Gastrocnemius medialis (tissue), 4 donors: ENCODE data around the gene COX4I1. TPM values are rescaled to one million over a fixed set of nuclear protein-coding genes. Genes with fewer than 3 reads are reported as not detected.

Experiments
- ATAC-seq, 2 donors: fragments of 150-250 bp; one replicate each; pipeline ENCODE4 v1.9.1; 2016
- DNase-seq, 2 donors: peaks; one replicate each; pipeline ENCODE4 v3.0.0-alpha.2; 2019
- H3K27ac ChIP-seq, 4 donors: fragments of 200-600 bp; sonication (generic); 1 replicate in 1 of 4; 2 replicates in 3 of 4; pipeline ENCODE4 v1.5.1; 2016 to 2018; ENCODE audit warnings: mild to moderate bottlenecking in 2 of 4, moderate library complexity in 1 of 4
- H3K27me3 ChIP-seq, 3 donors: fragments of 200-600 bp; sonication (generic) in 2 of 3; 1 replicate in 1 of 3; 2 replicates in 2 of 3; pipeline versions ENCODE4 v1.5.1 to v1.6.0; 2016 to 2019; ENCODE audit warnings: mild to moderate bottlenecking in 1 of 3, moderate library complexity in 1 of 3
- H3K36me3 ChIP-seq, 2 donors: fragments of 200-600 bp; sonication (generic) in 1 of 2; one replicate each; pipeline ENCODE4 v1.5.1; 2017 to 2018
- H3K4me1 ChIP-seq, 2 donors: fragments of 200-600 bp; sonication (generic) in 1 of 2; one replicate each; pipeline ENCODE4 v1.5.1; 2016 to 2017; ENCODE audit warnings: mild to moderate bottlenecking in 2 of 2
- H3K4me3 ChIP-seq, 4 donors: fragments of 200-600 bp; sonication (generic) in 3 of 4; 1 replicate in 1 of 4; 2 replicates in 3 of 4; pipeline ENCODE4 v1.5.1; 2016 to 2019; ENCODE audit warnings: mild to moderate bottlenecking in 2 of 4
- H3K9me3 ChIP-seq, 3 donors: fragments of 200-600 bp; sonication (generic) in 2 of 3; 1 replicate in 1 of 3; 2 replicates in 2 of 3; pipeline ENCODE4 v1.5.1; 2016 to 2019
- CTCF ChIP-seq, 5 experiments: fragments of 450-650 bp in 3 of 5; fragments of 200-600 bp in 2 of 5; sonication (generic) in 2 of 5; IDR thresholded peaks in 4 of 5; conservative IDR thresholded peaks in 1 of 5; 1 replicate in 4 of 5; 2 replicates in 1 of 5; pipeline ENCODE4 v1.5.1; 2016 to 2019; ENCODE audit warnings: antibody characterized with exemption in 5 of 5, mild to moderate bottlenecking in 3 of 5, moderate library complexity in 3 of 5
- POLR2A ChIP-seq, 2 donors: fragments of 450-650 bp; IDR thresholded peaks; one replicate each; pipeline ENCODE4 v1.6.1; 2017; ENCODE audit warnings: antibody characterized with exemption in 2 of 2, mild to moderate bottlenecking in 2 of 2, moderate library complexity in 2 of 2
- in situ Hi-C, 4 donors: fragments of 200-750 bp; cut with MboI; loops; one replicate each; pipeline versions ENCODE4 v1.15.0 to v1.8.0; 2017; ENCODE audit warnings: low sequenced_read_pairs in 4 of 4
- intact Hi-C: fragments of 100-400 bp; cut with DNase I; formaldehyde crosslinking; loops from one replicate; pipeline ENCODE4 v1.15.1; 2023; ENCODE audit warnings: low total_unique reads
- total RNA-seq, 4 donors: library from RNA; depleted of rRNA; stranded (reverse); fragments of >200 nt; gene quantifications; one replicate each; pipeline versions ENCODE4 v1.1.0 to v1.2.3, GENCODE V29; 2016

The COX4I1 gene
- total RNA-seq, 4 donors from 2014 or later, result 666 to 782 (median 689) TPM

- Histone ChIP-seq H3K4me1 (no peaks in the 10 kb centered on the region), H3K27me3 (peaks cover 0 to 8% (median 3%) of the 10 kb centered on the region in 3 donors), H3K4me3 (no peak overlapping the region), H3K36me3 (no peaks in the 10 kb centered on the region), H3K9me3 (no peaks in the 10 kb centered on the region), H3K27ac (no peak overlapping the region)
- DNase-seq (no peak), ATAC-seq (no peak)
- intact Hi-C loops (no loop called here), in situ Hi-C loops (loop anchor here in 1 of 4 donors (25.0 kb wide), 1 partner anchor 669 kb away; the partner anchor contains the start of gene FOXF1)
- no peak for TF ChIP-seq CTCF (IDR thresholded peaks at IDR 0.05 in 4 of 5, conservative IDR thresholded peaks at IDR 0.05 in 1 of 5)
- TF ChIP-seq POLR2A (IDR thresholded peaks at IDR 0.05), result no peak
These were observed 43.4 kb downstream of the COX4I1 start for GRCh38 chr16:85842848-85843247.

- DNase-seq, result no peak
- in situ Hi-C loops, result loop anchor here in 1 of 4 donors (25.0 kb wide), 1 partner anchor 669 kb away; the partner anchor contains the start of gene FOXF1
- H3K36me3 ChIP-seq, result no peaks in the 10 kb centered on the region
- peaks cover 0 to 7% (median 5%) of the 10 kb centered on the region in 3 donors for H3K27me3 ChIP-seq
- TF ChIP-seq POLR2A (IDR thresholded peaks at IDR 0.05), result no peak
- no peak for TF ChIP-seq CTCF (IDR thresholded peaks at IDR 0.05 in 4 of 5, conservative IDR thresholded peaks at IDR 0.05 in 1 of 5)
- no peaks in the 10 kb centered on the region for H3K4me1 ChIP-seq
- intact Hi-C loops, result no loop called here
- ATAC-seq, result no peak
- H3K9me3 ChIP-seq, result no peaks in the 10 kb centered on the region
- H3K4me3 ChIP-seq, result no peak overlapping the region
- no peak overlapping the region for H3K27ac ChIP-seq
These were observed 44.1 kb downstream of the COX4I1 start for GRCh38 chr16:85843471-85844168.

GRCh38 chr16:85844169-85844481 lies 44.6 kb downstream of the COX4I1 start:
- no peak for DNase-seq
- peaks cover 0 to 7% (median 5%) of the 10 kb centered on the region in 3 donors for H3K27me3 ChIP-seq
- in situ Hi-C loops, result loop anchor here in 1 of 4 donors (25.0 kb wide), 1 partner anchor 668 kb away; the partner anchor contains the start of gene FOXF1

GRCh38 chr16:85844786-85845185 lies 45.3 kb downstream of the COX4I1 start:
- H3K4me1 ChIP-seq, result no peaks in the 10 kb centered on the region
- H3K27ac ChIP-seq, result no peak overlapping the region
- no peak for TF ChIP-seq CTCF (IDR thresholded peaks at IDR 0.05 in 4 of 5, conservative IDR thresholded peaks at IDR 0.05 in 1 of 5)
- DNase-seq (no peak), ATAC-seq (no peak)
- H3K4me3 ChIP-seq, result no peak overlapping the region
- intact Hi-C loops, result no loop called here
- no peaks in the 10 kb centered on the region for H3K9me3 ChIP-seq
- peaks cover 0 to 7% (median 5%) of the 10 kb centered on the region in 3 donors for H3K27me3 ChIP-seq
- in situ Hi-C loops, result loop anchor here in 1 of 4 donors (25.0 kb wide), 1 partner anchor 668 kb away; the partner anchor contains the start of gene FOXF1
- no peaks in the 10 kb centered on the region for H3K36me3 ChIP-seq

More at GRCh38 chr16:85844169-85844481, 44.6 kb downstream of the COX4I1 start:
- Histone ChIP-seq H3K27ac (no peak overlapping the region), H3K4me1 (no peaks in the 10 kb centered on the region), H3K9me3 (no peaks in the 10 kb centered on the region), H3K4me3 (no peak overlapping the region), H3K36me3 (no peaks in the 10 kb centered on the region)
- ATAC-seq, result no peak
- intact Hi-C loops, result no loop called here
- no peak for TF ChIP-seq CTCF (IDR thresholded peaks at IDR 0.05 in 4 of 5, conservative IDR thresholded peaks at IDR 0.05 in 1 of 5)
- TF ChIP-seq POLR2A (IDR thresholded peaks at IDR 0.05), result no peak
